ENCODE data around the gene LIPN. TPM values are rescaled to one million over a fixed set of nuclear protein-coding genes. Genes with fewer than 3 reads are reported as not detected.

LIPN gene
- total and polyA plus RNA-seq, 12 donors: 0.06 to 0.53 (median 0.46) TPM; not detected in 9

DNA sequence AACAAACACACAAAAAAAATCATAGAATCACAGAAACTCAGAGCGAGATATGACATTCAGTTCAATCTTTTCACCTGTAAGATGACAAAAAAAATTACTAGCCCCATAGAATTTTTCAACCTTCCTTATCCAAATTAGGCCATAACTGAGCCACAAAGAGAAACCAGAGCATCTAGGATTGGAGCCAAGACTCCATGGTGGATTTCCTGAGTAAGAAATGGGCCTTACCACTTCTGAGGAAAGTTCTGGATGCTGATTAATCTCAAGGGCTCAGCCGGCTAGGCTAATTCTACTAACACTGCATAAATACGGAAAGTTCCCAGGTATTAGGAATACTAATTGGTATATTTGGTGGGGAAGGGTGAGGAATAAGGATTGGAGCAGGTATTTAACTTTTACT, 59.5 kb downstream of the LIPN start:
- Histone ChIP-seq H3K4me3 (no peak overlapping the region), H3K27me3 (peaks cover 0 to 4% (median 0%) of the 10 kb centered on the region in 7 donors), H3K4me1 (peaks cover 0 to 3% (median 0%) of the 10 kb centered on the region in 9 donors), H3K9me3 (no peaks in the 10 kb centered on the region), H3K36me3 (no peaks in the 10 kb centered on the region), H3K27ac (no peak overlapping the region)
- ATAC-seq: no peak
- WGBS, 2 donors: 78 to 81% methylated on average over 3 of the region's 3 CpGs
- intact Hi-C loops (cut with DNase I): no loop called here
- no peak for DNase-seq
- TF ChIP-seq, protein P1, sequence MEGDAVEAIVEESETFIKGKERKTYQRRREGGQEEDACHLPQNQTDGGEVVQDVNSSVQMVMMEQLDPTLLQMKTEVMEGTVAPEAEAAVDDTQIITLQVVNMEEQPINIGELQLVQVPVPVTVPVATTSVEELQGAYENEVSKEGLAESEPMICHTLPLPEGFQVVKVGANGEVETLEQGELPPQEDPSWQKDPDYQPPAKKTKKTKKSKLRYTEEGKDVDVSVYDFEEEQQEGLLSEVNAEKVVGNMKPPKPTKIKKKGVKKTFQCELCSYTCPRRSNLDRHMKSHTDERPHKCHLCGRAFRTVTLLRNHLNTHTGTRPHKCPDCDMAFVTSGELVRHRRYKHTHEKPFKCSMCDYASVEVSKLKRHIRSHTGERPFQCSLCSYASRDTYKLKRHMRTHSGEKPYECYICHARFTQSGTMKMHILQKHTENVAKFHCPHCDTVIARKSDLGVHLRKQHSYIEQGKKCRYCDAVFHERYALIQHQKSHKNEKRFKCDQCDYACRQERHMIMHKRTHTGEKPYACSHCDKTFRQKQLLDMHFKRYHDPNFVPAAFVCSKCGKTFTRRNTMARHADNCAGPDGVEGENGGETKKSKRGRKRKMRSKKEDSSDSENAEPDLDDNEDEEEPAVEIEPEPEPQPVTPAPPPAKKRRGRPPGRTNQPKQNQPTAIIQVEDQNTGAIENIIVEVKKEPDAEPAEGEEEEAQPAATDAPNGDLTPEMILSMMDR (IDR thresholded peaks at IDR 0.05): no peak

DNA sequence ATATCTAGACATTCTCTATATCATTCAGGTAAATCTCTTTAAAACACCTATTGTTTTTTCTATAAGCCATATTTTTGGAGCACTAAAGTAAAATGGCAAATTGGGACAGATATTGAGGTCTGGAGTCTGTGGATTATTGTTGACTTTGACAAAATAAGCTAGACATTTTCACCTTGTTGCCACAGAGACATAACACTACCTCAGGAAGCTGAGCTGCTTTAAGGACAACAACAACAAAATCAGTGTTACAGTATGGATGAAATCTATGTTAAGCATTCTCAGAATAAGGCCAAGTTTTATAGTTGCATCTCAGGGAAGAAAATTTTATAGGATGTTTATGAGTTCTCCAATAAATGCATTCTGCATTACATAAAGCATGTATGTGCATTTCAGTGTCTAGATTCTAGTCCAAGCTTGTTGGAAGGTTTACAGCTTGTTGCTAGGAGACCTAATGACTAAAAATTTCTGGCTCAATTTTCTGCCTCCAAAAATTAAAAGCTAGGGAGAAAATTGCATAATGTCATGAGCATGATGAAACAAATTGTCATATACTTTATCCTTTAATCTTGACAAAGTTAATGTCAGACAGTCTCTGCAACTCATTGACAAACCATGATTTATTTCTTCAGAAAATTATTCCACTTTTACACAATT, 61.1 kb downstream of the LIPN start:
- TF ChIP-seq, protein P1 (IDR thresholded peaks at IDR 0.05): no peak

DNA sequence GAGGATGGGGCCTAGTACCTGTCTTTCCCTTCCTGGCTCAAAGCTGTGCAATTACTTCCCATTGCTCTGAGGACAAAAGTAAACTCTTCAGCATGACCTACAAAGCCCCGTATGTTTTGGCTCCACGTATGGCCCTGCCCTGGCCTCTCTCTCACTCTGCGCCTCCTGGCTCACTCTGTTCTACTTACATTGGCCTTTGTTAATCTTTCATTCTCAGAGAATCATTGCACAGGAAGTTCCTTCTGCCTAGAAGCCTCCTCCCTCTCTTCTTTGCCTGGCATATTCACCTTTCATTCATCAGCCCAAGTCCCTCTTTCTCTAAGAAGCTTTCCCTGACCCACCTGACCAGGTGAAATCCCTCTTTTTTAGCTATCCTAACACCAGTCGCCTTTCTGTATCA, 66.6 kb downstream of the LIPN start:
- DNase-seq (no peak), ATAC-seq (no peak)
- Histone ChIP-seq H3K36me3 (no peaks in the 10 kb centered on the region), H3K4me1 (peaks cover 0 to 8% (median 0%) of the 10 kb centered on the region in 9 donors), H3K27ac (peak overlapping the region in 1 of 10 donors; percentile 56), H3K4me3 (no peak overlapping the region), H3K27me3 (peaks cover 0 to 10% (median 0%) of the 10 kb centered on the region in 7 donors), H3K9me3 (no peaks in the 10 kb centered on the region)
- WGBS, 2 donors: 77 to 81% methylated on average over 4 of the region's 4 CpGs
- TF ChIP-seq, protein P1 (IDR thresholded peaks at IDR 0.05): no peak
- intact Hi-C loops (cut with DNase I): no loop called here

More for the DNA sequence above, 61.1 kb downstream of the LIPN start:
- no peak for ATAC-seq
- Histone ChIP-seq H3K27me3 (peaks cover 0 to 4% (median 0%) of the 10 kb centered on the region in 7 donors), H3K9me3 (no peaks in the 10 kb centered on the region), H3K27ac (no peak overlapping the region), H3K4me3 (no peak overlapping the region), H3K36me3 (no peaks in the 10 kb centered on the region), H3K4me1 (peaks cover 0 to 3% (median 0%) of the 10 kb centered on the region in 9 donors)
- no peak for DNase-seq
- intact Hi-C loops (cut with DNase I): no loop called here

DNA sequence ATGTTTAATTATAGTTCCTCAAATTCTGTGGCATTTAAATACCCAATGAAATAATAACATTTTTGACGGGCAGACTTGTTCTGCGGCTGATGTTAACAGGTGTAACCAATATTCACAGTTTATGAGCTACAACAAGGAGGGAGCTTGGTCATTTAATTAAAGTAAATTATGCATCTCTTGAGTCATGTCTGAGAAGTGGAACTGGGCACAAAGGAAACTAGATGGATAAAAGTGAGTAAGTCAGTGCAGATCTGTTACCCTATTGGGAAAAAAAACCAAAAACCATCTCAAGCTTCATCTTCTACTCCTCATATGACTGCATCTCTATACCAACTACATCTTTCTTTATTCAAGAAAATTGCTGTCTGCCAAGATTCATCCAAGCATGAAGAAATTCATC, 67.9 kb downstream of the LIPN start:
- Histone ChIP-seq H3K4me1 (peaks cover 0 to 8% (median 0%) of the 10 kb centered on the region in 9 donors), H3K36me3 (no peaks in the 10 kb centered on the region), H3K27me3 (peaks cover 0 to 13% (median 0%) of the 10 kb centered on the region in 7 donors), H3K9me3 (no peaks in the 10 kb centered on the region), H3K4me3 (no peak overlapping the region), H3K27ac (no peak overlapping the region)
- DNase-seq: no peak
- intact Hi-C loops (cut with DNase I): no loop called here
- TF ChIP-seq, protein P1 (IDR thresholded peaks at IDR 0.05): no peak
- 98 to 99% methylated on average over 2 of the region's 2 CpGs for WGBS, 2 donors
- no peak for ATAC-seq
